GM12878 (cell line): ENCODE measurements around the gene IL4.

ENCODE experiments used
- CTCF ChIP-seq, 3 experiments: IDR thresholded peaks in 2 of 3; conservative IDR thresholded peaks in 1 of 3; 2 replicates each; pipeline ENCODE4 v1.5.1; 2011; ENCODE audit warnings: low read depth in 3 of 3, low read length in 3 of 3, mild to moderate bottlenecking in 3 of 3, control low read depth in 2 of 3, moderate library complexity in 2 of 3, inconsistent platforms in 1 of 3, mixed read lengths in 1 of 3; ENCODE audit not compliant: control insufficient read depth in 2 of 3, insufficient read depth in 1 of 3; ENCODE audit errors: extremely low read depth in 1 of 3
- DPF2 ChIP-seq: fragments of 450-650 bp; IDR thresholded peaks from 2 replicates; pipeline ENCODE4 v1.6.1; 2017; ENCODE audit warnings: mild to moderate bottlenecking
- EP300 ChIP-seq, 2 experiments: fragments of 150-350 bp in 1 of 2; IDR thresholded peaks; 2 replicates each; pipeline ENCODE4 v1.6.1; 2011 to 2012; ENCODE audit warnings: low read depth in 2 of 2, low read length in 2 of 2, borderline replicate concordance in 1 of 2, improper control_type of control experiment in 1 of 2, inconsistent platforms in 1 of 2; ENCODE audit not compliant: control insufficient read depth in 1 of 2
- EZH2 ChIP-seq: IDR thresholded peaks from 2 replicates; pipeline ENCODE4 v1.6.1; 2012; ENCODE audit warnings: low read depth, mild to moderate bottlenecking, control low read depth, inconsistent platforms, low read length, borderline replicate concordance; ENCODE audit not compliant: control insufficient read depth
- POU2F2 ChIP-seq: IDR thresholded peaks from 3 replicates; pipeline ENCODE4 v1.6.1; 2011; ENCODE audit warnings: low read depth, mild to moderate bottlenecking, low read length, borderline replicate concordance
- TF ChIP-seq, protein P1 (sequence below): fragments of 450-650 bp; IDR thresholded peaks from 2 replicates; pipeline ENCODE4 v1.6.1; 2017; ENCODE audit warnings: mild to moderate bottlenecking
- TF ChIP-seq, protein P2 (sequence below): fragments of 450-650 bp; IDR thresholded peaks from 2 replicates; pipeline ENCODE4 v1.6.1; 2018; ENCODE audit warnings: mild to moderate bottlenecking, low read depth, moderate library complexity; ENCODE audit not compliant: partially characterized antibody

GRCh38 chr5:132671000-132671399, 2.8 kb upstream of the IL4 start:
- TF ChIP-seq, protein P1, sequence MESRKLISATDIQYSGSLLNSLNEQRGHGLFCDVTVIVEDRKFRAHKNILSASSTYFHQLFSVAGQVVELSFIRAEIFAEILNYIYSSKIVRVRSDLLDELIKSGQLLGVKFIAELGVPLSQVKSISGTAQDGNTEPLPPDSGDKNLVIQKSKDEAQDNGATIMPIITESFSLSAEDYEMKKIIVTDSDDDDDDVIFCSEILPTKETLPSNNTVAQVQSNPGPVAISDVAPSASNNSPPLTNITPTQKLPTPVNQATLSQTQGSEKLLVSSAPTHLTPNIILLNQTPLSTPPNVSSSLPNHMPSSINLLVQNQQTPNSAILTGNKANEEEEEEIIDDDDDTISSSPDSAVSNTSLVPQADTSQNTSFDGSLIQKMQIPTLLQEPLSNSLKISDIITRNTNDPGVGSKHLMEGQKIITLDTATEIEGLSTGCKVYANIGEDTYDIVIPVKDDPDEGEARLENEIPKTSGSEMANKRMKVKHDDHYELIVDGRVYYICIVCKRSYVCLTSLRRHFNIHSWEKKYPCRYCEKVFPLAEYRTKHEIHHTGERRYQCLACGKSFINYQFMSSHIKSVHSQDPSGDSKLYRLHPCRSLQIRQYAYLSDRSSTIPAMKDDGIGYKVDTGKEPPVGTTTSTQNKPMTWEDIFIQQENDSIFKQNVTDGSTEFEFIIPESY, result no peak
- no peak for TF ChIP-seq EZH2
- TF ChIP-seq EP300 (IDR thresholded peaks at IDR 0.05; ENCODE audit: borderline replicate concordance in 1 of 2, control insufficient read depth in 1 of 2, low read depth in 2 of 2, low read length in 2 of 2), result no peak
- TF ChIP-seq CTCF (IDR thresholded peaks at IDR 0.05 in 2 of 3, conservative IDR thresholded peaks at IDR 0.05 in 1 of 3; ENCODE audit: control insufficient read depth in 2 of 3, extremely low read depth in 1 of 3, insufficient read depth in 1 of 3, low read depth in 3 of 3, low read length in 3 of 3), result no peak
- TF ChIP-seq, protein P2, sequence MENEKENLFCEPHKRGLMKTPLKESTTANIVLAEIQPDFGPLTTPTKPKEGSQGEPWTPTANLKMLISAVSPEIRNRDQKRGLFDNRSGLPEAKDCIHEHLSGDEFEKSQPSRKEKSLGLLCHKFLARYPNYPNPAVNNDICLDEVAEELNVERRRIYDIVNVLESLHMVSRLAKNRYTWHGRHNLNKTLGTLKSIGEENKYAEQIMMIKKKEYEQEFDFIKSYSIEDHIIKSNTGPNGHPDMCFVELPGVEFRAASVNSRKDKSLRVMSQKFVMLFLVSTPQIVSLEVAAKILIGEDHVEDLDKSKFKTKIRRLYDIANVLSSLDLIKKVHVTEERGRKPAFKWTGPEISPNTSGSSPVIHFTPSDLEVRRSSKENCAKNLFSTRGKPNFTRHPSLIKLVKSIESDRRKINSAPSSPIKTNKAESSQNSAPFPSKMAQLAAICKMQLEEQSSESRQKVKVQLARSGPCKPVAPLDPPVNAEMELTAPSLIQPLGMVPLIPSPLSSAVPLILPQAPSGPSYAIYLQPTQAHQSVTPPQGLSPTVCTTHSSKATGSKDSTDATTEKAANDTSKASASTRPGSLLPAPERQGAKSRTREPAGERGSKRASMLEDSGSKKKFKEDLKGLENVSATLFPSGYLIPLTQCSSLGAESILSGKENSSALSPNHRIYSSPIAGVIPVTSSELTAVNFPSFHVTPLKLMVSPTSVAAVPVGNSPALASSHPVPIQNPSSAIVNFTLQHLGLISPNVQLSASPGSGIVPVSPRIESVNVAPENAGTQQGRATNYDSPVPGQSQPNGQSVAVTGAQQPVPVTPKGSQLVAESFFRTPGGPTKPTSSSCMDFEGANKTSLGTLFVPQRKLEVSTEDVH, result no peak
- no peak for TF ChIP-seq POU2F2
- no peak for TF ChIP-seq DPF2
